Measurements from ENCODE around the gene TNFRSF1B.

DNA sequence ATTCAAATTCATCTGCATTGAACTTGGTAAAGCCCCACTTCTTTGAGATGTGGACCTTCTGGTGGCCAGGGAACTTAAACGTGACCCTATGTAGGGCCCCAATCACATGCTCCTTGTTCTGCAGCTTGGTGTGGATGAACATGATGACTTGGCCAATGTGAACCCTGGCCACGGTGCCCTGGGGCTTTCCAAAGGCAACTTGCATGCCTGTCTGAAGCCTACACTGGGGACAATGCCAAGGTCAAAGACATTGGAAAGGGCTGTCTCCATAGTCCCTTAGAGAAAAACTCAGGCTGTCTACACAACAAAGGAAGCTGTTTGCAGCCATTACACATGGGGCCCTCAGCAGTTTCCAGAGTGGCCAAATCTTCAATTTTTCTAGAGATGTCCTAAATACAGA lies 54.1 kb downstream of the TNFRSF1B start:
- TF ChIP-seq, protein P1, sequence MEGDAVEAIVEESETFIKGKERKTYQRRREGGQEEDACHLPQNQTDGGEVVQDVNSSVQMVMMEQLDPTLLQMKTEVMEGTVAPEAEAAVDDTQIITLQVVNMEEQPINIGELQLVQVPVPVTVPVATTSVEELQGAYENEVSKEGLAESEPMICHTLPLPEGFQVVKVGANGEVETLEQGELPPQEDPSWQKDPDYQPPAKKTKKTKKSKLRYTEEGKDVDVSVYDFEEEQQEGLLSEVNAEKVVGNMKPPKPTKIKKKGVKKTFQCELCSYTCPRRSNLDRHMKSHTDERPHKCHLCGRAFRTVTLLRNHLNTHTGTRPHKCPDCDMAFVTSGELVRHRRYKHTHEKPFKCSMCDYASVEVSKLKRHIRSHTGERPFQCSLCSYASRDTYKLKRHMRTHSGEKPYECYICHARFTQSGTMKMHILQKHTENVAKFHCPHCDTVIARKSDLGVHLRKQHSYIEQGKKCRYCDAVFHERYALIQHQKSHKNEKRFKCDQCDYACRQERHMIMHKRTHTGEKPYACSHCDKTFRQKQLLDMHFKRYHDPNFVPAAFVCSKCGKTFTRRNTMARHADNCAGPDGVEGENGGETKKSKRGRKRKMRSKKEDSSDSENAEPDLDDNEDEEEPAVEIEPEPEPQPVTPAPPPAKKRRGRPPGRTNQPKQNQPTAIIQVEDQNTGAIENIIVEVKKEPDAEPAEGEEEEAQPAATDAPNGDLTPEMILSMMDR (IDR thresholded peaks at IDR 0.05): no peak
- TF ChIP-seq POLR2A (IDR thresholded peaks at IDR 0.05): no peak

Measured in tibial nerve (tissue), 3 donors.